NOMO-1 treated with dmso at 0.1 percent for 144 hours (cell line): ENCODE data around the gene GPR107.

Experiments
- DNase-seq: peaks from one replicate; lab custom pipeline; 2025; ENCODE audit not compliant: unreplicated experiment; lab: John Stamatoyannopoulos, UW

GPR107 gene

GRCh38 chr9:130128733-130129431, 75.2 kb downstream of the GPR107 start:
- DNase-seq: peak; percentile 74

DNA sequence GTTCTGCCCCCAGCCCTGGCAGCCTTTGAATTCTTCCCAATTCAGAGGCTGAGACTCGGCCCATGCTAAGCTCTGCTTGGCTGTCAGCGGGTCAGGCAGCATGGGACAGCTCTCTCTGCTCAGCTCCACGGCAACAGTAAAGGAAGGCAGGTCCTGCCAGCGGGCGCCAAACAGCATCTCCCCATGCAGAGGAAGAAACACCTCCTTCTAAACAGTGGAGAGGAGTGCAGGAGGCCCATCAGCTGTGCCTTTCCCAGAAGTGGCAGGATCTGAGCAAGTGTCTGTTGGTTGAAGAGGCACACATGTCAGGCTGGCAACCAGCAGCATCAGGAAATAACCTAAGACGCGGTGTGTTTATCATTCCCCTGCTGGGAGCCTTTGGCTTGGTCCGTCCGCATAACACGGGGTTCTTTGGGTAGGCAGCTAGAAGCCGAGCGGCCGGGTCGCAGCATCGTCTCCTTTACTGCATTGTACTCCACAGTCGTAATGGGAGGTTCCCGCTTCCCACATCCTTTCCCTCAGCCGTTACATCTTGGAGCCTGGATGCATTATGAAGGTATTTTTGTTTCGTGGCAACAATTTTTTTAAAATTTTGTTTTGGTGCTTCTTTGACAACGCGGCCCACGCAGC, 75.8 kb downstream of the GPR107 start:
- DNase-seq: no peak

GRCh38 chr9:130132746-130133145, 79.0 kb downstream of the GPR107 start:
- DNase-seq: no peak

DNA sequence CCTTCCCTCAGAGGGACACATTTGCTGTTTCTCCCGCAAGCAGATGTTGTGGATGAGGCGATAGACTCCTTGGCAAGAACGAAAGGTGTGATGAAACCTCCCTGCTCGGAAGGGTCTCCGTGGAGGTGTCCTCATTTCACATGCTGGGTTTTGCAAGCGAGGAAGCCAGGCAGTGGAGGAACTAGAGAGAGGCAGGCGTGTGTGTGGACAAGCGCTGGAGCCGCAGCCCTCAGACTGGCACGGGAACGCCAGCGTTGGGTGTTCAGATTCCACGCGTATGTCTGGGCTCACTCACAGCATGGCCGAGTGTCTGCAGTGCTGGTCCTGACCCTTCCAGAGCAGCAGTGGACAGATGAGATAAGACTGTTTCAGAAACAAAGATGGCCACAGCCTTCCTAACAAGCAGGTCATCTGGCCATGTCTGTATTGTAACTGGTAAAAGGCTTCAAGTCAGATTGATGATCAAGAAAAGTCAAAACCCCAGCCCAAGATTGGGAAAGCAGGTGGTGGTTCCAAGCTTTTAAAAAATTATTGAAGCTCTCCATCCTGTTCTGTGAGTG, 83.5 kb downstream of the GPR107 start:
- DNase-seq: no peak

DNA sequence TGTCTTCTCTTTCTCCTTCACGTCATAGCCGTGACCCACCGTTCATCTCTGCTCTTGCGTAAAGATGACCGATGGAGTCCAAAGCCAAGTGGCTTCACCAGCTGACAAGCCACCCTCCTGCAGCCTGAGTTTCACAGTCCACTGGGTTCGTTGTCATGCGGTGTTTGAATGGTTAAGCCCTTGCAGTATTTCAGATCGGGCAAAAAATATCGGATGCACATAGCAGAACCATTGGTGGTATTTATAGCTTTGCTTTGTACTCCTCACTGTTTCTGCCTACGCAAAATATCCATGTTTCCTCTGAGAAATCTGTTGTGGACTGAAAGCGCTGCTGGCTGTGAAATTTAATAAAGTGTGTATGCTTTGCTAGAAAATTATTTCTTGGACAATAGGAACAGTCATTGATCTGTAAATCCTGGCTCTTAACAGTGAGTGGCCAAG, 84.0 kb downstream of the GPR107 start:
- no peak for DNase-seq

GRCh38 chr9:130138171-130138653, 84.5 kb downstream of the GPR107 start:
- DNase-seq: no peak

DNA sequence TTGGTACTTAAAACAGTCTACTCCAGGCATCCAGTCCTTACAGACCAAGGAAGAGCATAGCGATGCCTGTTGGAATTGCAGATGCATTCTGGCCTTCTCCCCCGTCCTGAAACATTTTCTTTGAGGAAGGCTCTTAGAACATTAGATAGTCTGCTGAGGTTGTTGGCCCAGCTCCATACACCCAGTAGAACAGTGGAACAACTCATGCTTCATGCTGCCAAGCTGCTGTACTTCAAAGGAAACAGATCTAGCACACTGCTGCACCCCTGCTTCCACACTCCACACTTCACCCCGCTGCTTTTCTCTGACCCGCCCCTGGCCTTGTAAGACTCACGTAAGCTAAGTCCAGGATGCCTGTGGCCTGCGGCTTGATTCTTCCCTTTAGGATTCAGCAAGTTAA, 85.1 kb downstream of the GPR107 start:
- no peak for DNase-seq

- DNase-seq: no peak
Observed at GRCh38 chr9:130139251-130139650, 85.5 kb downstream of the GPR107 start.

- peak; percentile 73 for DNase-seq
Observed at GRCh38 chr9:130140706-130141105, 87.0 kb downstream of the GPR107 start.

DNA sequence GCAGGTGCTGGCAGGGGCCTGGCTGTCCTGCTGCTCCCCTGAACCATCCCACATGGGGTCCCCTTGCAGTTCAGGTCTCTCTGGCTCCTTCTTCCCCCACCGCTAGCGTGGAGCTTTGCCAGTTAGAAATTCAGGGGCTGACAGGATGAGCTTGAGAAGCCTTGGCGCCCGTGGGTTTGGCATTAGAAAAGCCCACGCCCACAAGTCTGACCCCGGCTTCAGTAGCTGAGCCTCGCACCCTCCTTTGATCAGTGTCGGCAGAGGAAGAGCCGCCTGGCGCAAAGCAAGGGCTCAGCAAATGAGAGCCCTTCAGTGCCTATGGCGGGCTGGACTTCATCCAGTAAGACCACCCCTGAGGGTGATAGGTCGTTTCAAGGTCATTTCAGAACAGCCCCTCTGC, 88.3 kb downstream of the GPR107 start:
- DNase-seq: no peak

GRCh38 chr9:130142641-130143040, 88.9 kb downstream of the GPR107 start:
- DNase-seq: no peak

- DNase-seq: no peak
Observed at GRCh38 chr9:130143279-130143893, 89.7 kb downstream of the GPR107 start.

DNA sequence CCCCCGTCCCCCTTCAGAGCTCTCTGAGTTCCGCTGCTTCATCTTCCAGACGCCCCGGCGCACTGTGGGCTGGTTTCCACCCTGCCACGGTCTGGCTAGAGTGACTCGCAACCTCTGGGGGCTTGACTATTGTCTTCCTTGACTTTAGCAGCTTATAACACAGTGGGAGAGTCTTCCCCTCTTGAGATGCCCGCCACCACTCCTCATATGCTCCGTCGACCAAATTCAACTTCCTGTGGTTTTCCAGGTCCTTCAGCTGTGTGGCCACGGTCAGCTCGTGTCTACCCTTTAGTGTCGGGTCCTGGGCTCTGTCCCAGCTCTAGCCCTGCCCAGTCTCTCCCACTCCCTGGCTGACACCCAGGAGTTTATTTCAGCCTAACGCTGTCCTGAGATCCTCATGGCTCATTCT, 90.3 kb downstream of the GPR107 start:
- no peak for DNase-seq

- no peak for DNase-seq
Observed at GRCh38 chr9:130144703-130145102, 91.0 kb downstream of the GPR107 start.

DNA sequence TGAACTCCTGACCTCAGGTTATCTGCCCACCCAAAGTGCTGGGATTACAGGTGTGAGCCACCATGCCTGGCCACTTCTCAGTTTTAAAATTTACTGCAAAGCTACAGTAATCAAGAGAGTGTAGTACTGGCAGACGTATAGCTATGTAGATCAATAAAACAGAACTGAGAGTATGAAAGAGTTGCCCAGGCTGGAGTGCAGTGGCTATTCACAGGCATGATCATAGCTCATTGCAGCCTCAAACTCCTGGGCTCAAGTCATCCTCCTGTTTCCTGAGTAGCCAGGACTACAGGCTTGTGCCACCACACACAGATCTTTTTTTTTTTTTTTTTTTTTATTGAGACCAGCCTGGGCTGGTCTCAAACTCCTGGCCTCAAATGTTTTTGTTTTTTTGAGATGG, 92.0 kb downstream of the GPR107 start:
- DNase-seq: no peak

DNA sequence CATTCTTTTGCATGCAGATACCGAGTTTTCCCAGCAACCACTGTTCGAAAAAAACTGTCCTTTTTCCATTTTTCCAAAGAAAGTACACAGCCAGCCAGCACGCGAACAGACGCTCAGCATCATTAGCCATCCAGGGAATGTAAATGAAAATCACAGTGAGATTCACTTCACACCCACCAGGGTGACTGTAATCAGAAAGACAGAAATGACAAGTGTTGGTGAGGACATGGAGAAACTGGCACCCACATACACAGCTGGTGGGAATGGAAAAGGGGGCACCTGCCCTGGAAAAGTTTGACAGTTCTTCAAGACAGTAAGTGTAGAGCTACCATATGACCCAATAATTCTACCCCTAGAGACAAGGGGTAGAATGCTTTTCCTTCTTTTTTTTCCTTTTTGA, 93.5 kb downstream of the GPR107 start:
- no peak for DNase-seq

DNA sequence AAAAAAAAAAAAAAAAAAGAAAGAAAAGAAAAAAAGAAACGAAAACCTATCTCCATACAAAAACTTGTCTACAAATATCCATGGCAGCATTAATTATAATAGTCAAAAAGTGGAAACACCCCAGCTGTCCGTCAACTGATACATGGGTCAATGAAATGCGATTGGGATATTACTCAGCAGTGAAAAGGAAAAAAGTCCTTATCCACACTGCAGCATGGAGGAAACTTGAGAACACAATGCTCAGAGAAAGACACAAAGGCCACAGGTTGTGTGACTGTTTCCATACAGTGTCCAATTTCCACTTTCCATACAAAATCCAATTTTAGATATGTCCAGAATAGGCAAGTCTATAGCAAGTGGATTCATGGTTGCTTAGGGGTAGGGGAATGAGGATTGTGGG, 94.2 kb downstream of the GPR107 start:
- no peak for DNase-seq

DNA sequence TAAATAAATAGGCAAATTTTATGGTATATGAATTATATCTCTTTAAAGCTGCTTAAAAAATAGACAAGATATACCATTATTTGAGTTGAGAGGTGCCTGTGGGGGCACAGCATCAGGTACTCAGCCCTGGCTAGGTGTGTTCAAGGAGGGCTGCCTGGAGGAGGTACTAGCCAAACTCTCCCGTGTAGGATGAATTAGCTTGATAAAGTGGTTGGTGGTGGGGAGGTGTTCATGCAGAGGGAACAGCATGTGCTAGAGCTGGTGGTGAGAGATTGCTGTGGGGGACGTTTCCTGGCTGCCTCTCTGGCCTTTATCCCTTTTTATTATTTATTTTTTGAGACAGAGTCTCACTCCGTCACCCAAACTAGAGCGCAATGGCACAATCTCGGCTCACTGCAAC, 95.3 kb downstream of the GPR107 start:
- no peak for DNase-seq

- no peak for DNase-seq
Observed at GRCh38 chr9:130149654-130150286, 96.1 kb downstream of the GPR107 start.

DNA sequence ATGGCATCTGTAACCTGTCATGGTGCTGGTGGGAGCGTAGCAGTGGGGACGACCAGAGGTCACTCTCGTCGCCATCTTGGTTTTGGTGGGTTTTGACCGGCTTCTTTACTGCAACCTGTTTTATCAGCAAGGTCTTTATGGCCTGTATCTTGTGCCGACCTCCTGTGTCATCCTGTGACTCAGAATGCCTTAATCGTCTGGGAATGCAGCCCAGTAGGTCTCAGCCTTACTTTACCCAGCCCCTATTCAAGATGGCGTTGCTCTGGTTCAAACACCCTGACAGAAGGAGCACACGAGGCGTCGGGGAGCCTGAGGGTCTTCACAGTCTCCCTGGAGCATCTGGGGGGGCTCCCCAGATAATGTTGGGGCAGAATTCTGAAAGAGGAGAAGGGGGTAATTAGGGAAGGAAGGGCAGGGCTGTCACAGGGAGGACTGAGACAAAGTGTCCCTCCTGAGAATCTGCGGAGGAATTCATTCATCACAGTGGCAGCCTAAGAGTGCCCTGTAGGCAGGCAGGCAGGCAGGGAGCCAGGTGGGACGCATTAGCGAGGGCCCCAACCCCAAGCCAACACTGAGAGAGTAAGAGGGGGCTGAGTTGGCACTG, 97.2 kb downstream of the GPR107 start:
- DNase-seq: no peak

DNA sequence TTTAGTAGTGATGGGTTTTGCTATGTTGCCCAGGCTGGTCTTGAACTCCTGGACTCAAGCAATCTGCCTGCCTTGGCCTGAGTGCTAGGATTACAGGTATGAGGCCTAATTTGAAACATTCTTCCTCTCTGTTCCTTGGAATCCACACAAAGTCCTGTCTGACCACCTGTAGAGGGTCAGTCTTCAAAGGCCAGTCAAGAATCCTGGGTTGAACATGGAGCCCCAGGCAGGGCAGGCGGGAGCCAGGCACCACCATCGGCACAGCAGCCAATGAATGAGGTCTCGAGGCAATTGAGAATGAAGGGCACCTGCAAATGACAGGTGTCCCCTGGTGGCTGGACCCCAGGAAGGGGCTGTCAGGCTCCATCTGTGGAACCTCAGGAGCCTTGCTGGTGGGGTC, 101.1 kb downstream of the GPR107 start:
- no peak for DNase-seq
